DMS153 treated with DMSO at 0.1 percent for 48 hours (cell line): ENCODE measurements around the gene PKNOX1.
"Not testable (repeated sequence)": the region's sequence is repeated elsewhere in the genome, so short reads cannot be mapped to it uniquely, and the experiment has no call there.

ENCODE experiments used
- DNase-seq: peaks from one replicate; lab custom pipeline; 2025; ENCODE audit not compliant: unreplicated experiment; lab: John Stamatoyannopoulos, UW

Gene PKNOX1

GRCh38 chr21:43045876-43046821, 71.8 kb downstream of the PKNOX1 start:
- not testable (repeated sequence) for DNase-seq

GRCh38 chr21:43053112-43053511, 78.8 kb downstream of the PKNOX1 start:
- not testable (repeated sequence) for DNase-seq

- DNase-seq = not testable (repeated sequence)
These were observed 88.7 kb downstream of the PKNOX1 start for GRCh38 chr21:43062955-43063664.

- DNase-seq = not testable (repeated sequence)
These were observed 90.0 kb downstream of the PKNOX1 start for GRCh38 chr21:43064265-43064917.

- not testable (repeated sequence) for DNase-seq
These were observed 91.6 kb downstream of the PKNOX1 start for GRCh38 chr21:43065991-43066390.

GRCh38 chr21:43066690-43067089, 92.3 kb downstream of the PKNOX1 start:
- not testable (repeated sequence) for DNase-seq

GRCh38 chr21:43068065-43068464, 93.7 kb downstream of the PKNOX1 start:
- not testable (repeated sequence) for DNase-seq

GRCh38 chr21:43069682-43070081, 95.3 kb downstream of the PKNOX1 start:
- not testable (repeated sequence) for DNase-seq

- not testable (repeated sequence) for DNase-seq
These were observed 98.4 kb downstream of the PKNOX1 start for GRCh38 chr21:43072742-43073141.

GRCh38 chr21:43074401-43075169, 100.2 kb downstream of the PKNOX1 start:
- DNase-seq = not testable (repeated sequence)

- not testable (repeated sequence) for DNase-seq
These were observed 101.0 kb downstream of the PKNOX1 start, which contains the start of gene CBS for GRCh38 chr21:43075170-43076022. TSS of gene CBS (minus strand) at chr21:43075835. CDS start at chr21:43072193, 3,642 bp downstream.

GRCh38 chr21:43076023-43076637, 101.8 kb downstream of the PKNOX1 start:
- DNase-seq = not testable (repeated sequence)

GRCh38 chr21:43076643-43077042, 102.3 kb downstream of the PKNOX1 start:
- DNase-seq = not testable (repeated sequence)

- not testable (repeated sequence) for DNase-seq
These were observed 108.4 kb downstream of the PKNOX1 start for GRCh38 chr21:43082587-43083300.
